GM20431 (cell line): Measurements from ENCODE around the gene IL22RA2.

Experiments
- in situ Hi-C: fragments of 300-500 bp; cut with MseI, MboI; formaldehyde crosslinking; loops from one replicate; pipeline ENCODE4 v1.15.0; 2020; ENCODE audit warnings: low sequenced_read_pairs; ENCODE audit not compliant: unreplicated experiment

The IL22RA2 gene

DNA sequence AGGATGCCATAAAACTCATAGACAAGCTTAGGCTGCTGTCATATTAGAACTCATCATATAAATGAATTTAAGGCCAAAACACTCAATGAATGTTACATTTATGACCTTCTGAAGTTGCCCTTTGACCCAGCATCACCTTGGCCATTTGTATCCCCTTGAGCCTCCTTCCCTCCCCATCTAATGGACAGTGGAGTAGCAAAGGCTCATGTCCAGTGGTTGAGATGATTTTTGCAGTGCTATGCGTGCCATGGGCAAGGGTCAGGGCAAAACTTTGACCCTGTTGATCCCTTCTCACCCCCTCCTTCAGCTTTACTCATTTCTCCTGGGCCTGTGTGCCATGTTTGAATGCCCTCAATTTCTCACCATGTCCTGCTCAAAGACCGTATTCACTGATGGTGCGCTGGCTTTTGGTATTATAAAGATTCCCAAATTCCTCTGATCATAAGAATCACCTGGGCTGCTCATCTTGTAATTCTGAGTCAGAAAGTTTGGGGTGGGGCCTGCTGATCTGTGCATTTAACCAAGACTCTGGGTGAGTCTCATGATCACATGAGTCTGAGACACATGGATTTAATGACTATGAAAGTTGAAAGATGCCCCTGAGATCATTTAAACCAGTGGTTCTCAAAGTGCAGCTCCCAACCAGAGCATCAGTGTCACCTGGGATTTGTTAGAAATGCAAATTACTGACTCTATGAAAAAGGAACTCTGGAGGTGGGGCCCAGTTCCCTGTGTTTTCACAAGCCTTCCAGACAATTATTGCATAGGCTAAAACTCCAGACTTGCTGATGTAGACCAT, 71.2 kb downstream of the IL22RA2 start:
- in situ Hi-C loops: no loop called here

- in situ Hi-C loops: loop anchor here (25.0 kb wide), 2 partner anchors 212 to 537 kb away; no protein-coding TSS in a partner anchor
Observed at GRCh38 chr6:137099689-137100403, 73.6 kb downstream of the IL22RA2 start.

- in situ Hi-C loops: loop anchor here (25.0 kb wide), 2 partner anchors 215 to 540 kb away; no protein-coding TSS in a partner anchor
Observed at GRCh38 chr6:137097526-137097925, 75.9 kb downstream of the IL22RA2 start.

GRCh38 chr6:137097057-137097456, 76.4 kb downstream of the IL22RA2 start:
- in situ Hi-C loops: loop anchor here (25.0 kb wide), 2 partner anchors 215 to 540 kb away; no protein-coding TSS in a partner anchor

DNA sequence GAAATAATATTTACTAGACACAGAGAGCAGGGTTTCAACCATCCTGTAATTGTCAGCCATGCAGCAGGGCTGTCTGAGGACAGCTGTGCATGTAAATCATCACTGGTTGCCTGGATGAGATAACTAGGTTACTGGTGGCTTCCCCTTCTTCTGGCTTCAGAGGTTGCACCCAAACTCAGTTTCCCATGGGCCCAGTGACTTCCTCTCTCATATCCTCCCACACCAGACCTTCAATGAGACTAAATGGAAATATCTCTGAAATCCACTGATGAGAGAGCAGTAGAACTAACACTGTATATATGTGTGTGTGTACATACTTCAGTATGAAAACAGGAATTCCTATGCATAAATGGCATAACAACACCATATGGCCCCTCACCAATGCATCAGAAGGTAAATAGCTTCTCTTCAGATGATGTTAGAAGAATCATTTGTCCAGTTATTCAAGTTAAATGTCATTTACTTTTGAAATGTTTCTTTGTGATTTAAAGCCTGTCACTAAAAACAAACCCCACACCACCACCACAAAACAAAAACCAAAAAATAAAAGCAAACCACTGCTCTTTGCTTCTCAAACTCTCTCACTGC, 77.7 kb downstream of the IL22RA2 start:
- in situ Hi-C loops: loop anchor here (25.0 kb wide), 2 partner anchors 217 to 542 kb away; no protein-coding TSS in a partner anchor

DNA sequence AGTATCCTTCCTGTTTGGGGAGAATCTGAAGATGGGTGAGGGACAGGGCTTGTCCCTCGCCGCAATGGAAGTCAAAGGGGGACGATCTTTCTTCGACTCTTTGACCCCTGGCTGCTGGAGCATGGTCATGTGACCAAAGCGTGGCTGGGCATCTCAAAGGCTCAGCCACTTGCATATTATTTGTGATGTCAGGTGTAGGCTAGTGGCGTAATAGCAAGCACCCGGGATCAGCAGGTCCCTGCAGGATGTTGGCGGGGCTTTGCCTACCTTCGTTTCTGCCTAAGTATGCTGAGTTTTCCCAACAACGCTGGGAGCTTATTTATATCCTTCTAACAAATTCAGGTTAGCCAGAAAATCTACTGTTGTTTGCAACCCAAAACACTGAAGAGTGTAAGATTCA, 78.4 kb downstream of the IL22RA2 start:
- in situ Hi-C loops: loop anchor here (25.0 kb wide), 2 partner anchors 217 to 542 kb away; no protein-coding TSS in a partner anchor

DNA sequence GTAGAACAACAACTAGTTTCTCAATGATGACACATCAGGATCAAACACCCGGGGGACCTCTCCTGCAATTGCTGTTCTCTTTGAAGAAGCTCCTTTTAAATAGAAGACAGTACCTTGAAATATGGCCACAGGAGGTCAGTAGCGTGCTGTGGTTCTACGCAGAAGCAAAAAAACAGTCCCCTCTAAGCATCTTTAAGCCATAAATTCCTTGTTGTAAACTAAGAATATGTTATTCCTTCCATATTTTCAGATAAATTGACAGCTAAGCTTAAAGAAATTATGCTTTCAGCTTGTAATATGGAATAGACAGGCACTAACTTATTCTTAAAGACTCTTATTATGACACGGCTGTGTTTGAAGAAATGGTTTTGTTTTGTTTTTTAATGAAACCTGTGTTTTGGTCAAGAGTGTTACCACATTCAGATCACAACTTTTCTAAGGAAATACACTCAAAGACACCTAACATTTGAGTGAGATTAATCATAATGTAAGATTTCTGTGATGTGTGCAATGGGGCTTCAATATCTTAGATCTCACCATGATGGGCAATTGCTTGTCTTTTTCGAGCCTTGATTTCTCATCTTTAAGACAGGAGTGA, 78.9 kb downstream of the IL22RA2 start:
- in situ Hi-C loops: loop anchor here (25.0 kb wide), 2 partner anchors 218 to 543 kb away; no protein-coding TSS in a partner anchor
